ENCODE data around the gene MED13L.
A peak's percentile ranks its signal among the peaks of the same experiment; 100 is the strongest.
"Not testable (repeated sequence)": the region's sequence is repeated elsewhere in the genome, so short reads cannot be mapped to it uniquely, and the experiment has no call there.

MED13L gene

DNA sequence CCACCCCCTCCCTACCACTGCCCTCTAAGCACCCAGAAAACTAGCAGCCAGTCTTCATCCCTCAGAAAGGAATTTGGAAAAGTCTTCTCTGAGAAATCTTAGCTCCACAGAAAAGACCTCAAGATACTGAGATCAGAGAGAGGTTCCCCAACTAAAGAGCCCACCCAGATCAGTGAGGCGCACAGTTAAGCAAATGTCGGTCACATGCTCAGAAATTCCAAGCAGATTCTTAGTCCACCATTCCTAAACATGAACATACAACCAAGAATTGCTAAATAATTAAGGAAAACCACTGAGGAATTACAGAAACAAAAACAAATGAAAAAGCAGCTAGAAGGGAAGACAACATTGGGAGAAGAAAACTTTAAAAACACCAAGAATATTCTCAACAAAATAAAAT, 32.3 kb downstream of the MED13L start:
- no peak for DNase-seq

DNA sequence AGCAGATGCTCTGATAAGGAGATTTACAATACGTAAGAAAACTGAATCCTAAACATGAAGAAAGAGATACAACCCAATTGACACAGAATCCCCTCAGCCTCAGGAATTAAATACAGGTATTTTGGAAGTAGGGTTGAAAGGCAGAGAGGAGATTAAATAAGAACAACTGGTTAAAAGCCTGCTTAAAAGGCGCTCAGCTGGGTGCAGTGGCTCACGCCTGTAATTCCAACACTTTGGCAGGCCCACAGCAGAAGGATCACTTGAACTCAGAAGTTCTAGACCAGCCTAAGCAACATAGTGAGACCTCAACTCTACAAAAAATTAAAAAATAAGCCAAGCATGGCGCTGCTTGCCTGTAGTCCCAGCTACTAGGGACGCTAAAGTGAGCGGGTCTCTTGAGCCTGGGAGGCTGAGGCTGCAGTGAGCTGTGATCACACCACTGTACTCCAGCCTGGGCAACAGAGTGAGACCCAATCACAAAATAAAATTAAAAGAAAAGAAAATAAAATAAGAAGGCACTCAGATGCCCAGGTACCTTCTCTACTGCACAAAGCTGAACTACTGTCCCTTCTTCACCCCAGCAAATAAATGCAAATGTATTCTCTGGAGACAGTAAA, 32.9 kb downstream of the MED13L start:
- no peak for DNase-seq

DNA sequence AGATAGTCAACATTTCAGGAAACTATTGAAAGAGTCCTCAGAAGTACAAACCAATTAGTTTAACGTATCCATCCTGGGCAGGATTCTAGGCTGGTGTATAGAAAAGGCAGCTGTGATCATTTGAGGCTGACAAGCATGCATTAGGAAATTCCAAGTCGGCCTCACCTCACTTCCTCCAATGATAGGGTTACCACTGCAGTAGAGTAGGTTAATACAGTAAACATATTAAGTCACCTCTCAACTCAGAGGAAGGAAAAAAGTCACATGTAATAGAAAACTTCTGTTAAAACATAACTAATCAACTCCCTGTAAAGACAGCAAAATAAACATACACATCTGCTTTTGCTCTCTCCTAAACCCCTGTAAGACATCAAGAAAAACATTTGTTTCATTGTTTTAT, 33.5 kb downstream of the MED13L start:
- DNase-seq = peak; percentile 30

DNA sequence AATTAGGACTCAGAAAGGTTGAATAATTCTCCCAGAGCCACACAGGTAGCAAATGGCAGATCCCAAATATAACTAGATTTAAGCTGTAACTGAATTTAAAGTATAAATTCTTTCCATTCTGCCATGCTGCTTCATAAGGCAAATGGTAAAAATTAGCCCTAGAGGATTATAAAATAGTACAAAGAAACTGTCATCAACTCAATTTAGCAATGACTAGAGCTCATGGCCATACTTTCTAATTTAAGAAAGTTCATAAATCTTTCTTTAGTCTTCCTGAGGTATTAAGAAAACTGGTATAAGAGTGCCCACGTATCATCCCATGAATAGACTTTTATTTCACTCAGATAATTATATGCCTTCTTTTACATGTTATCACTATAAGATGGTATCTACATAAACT, 34.8 kb downstream of the MED13L start:
- DNase-seq = no peak

DNA sequence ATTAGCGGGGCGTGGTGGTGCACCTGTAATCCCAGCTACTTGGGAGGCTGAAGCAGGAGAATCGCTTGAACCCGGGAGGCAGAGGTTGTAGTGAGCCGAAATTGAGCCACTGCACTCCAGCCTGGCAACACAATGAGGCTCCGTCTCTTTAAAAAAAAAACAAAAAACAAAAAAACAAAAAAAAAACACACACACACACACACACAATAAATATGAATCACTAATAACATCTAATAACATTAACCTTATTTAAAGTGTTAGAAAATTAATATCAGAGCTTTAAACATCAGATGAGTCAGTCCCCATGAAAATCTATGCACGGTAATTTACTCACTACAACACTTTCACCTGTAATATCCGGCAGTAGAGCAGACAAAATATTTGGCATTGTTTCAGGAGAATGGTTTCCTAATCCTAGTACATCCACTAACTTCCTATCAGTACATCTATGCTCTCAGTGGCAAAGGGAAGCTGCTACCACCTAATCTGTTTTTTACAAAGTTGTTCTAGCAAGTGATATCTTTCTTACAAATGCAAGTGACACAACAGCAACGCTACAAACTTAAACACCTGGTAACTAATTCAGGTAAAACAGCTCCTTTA, 36.2 kb downstream of the MED13L start:
- peak; percentile 30 for DNase-seq

DNA sequence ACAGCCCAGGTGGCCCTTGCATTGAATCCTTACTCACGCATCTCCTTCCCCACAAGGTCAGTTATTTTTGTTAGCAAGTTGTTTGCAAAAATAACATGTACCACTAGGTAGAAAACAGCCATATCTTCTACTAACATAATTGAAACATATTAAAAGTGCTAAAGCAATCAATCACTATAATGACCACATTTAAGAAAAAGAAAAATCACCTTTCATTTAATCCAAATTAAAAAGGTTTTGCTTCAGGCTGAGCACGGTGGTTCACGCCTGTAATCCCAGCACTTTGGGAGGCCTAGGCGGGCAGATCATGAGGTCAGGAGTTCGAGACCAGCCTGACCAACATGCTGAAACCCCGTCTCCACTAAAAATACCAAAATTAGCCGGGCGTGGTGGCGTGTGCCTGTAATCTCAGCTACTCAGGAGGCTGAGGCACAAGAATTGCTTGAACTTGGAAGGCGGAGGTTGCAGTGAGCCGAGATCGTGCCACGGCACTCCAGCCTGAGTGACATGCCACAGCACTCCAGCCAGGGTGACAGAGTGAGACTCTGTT, 38.8 kb downstream of the MED13L start:
- not testable (repeated sequence) for DNase-seq

DNA sequence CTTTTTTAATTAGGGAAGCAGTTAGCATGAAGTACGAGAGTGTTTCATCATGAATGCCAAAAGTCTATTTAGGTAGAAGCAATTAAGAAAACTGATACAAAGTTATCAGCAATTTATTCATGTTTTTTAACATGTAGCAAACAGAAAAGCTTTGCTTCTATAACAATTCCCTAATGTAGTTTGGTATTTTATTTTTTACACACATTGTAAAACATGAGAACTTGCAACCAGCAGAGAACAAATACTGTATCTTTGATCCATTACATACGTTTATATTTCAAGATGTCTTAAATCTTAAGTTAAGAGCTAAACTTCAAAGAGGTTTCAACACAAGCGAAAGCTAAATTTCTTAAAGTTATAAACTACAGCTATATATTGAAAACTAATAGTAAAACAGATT, 39.3 kb downstream of the MED13L start:
- DNase-seq = no peak

DNA sequence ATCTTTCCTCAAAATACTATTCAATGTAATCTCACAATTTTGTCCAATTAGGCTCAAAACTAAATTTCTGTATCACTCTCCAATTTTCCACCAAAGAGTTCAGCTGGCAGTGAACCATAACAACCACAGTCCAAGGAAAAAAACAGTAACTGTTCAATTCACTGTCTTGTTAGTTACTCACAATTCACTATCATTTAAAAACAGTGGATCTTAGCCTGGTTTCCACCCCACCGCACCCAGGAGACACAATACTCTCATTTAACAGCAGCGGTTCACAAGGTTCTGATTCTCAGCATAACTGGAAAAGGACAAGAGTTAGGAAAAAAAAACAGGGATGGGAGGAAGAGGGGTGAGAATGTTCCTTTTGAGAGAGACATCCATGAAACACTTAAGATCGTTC, 40.5 kb downstream of the MED13L start:
- no peak for DNase-seq

DNA sequence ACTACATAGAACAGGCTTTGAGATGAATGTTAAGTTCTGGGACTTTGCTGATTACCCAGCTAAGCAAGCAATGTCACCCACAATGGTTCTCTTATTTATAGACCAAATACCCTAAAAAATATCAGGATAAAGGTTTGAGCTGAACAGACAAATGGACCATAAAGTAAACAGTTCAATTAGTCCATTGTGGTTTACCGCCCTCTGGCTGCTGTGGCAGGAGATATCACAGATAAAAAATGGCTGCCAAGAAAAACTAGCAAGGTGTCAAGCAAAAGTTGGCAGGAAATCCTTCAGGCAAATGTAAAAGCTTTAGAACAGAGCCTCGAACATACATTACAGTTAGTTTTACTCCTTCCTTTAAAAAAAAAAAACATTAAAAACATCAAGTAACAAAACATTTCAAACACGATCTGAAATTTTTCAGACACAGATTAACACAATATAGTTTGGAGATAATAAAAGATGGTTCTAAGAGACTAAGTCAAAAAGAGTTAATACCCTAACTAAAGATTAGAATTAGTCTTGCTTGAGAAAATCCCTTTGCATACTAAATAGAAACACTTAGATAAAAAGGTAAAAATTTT, 41.3 kb downstream of the MED13L start:
- DNase-seq = peak; percentile 90

DNA sequence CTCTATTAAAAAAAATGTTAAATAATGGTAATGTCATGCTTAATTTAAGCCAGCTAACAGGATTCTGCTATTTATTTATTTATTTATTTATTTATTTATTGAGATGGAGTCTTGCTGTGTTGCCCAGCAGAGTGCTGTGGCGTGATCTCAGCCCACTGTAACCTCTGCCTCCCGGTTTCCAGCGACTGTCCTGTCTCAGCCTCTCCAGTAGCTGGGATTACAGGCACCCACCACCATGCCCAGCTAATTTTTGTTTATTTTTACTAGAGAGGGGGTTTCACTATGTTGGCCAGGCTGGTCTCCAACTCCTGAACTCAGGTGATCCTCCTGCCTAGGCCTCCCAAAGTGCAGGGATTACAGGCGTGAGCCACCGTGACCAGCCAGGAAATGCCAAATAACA, 43.3 kb downstream of the MED13L start:
- DNase-seq = not testable (repeated sequence)

DNA sequence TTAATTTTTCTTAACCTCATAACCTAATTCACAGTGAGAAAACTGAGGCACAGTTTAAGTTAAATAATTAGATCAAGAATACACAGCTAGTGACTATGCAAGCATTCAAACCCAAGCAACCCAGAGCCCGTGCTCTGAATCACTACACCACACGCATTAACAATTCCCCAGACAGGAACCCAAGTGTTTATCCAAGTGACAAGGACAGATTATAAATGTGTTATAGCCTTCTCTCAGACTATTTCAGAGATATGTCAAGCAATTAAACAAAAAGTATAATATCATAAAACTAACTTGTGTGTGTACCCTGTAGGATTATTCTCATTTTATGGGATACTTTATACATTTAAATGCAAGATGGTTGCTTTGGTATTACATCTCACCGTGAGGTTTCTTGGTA, 43.8 kb downstream of the MED13L start:
- no peak for DNase-seq

DNA sequence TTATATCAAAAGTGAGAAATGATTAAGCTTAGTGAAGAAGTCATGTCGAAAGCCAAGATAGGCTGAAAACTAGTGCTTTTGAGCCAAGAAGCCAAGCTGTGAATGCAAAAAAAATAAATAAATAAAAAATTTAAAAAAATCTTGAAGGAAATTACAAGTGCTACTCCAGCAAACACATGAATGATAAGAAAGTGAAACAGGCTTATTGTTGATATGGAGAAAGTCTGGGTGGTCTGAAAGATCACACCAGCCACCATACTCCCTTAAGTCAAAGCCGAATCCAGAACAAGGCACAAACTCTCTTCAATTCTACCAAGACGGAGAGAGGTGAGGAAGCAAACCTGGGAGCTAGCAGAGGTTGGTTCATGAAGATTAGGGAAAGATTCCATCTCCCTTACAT, 49.7 kb downstream of the MED13L start:
- no peak for DNase-seq

DNA sequence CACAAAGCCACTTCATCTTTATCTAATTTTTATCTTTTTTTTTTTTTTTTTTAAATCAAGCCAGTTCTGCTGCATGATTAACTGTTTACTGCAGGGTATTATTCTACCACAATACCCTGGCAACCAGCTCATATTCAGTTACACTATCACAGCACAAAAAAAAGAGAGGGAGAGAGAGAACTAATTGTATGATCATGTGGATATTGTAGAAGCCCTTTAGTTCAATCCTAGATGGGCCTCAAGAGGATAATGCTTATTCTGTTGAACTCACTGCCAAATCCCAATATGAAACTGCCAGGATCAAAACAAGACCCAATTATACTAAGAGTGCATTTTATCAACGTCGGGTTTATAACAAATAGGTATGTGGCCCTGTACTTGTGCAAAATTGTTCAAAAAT, 51.5 kb downstream of the MED13L start:
- DNase-seq = no peak

DNA sequence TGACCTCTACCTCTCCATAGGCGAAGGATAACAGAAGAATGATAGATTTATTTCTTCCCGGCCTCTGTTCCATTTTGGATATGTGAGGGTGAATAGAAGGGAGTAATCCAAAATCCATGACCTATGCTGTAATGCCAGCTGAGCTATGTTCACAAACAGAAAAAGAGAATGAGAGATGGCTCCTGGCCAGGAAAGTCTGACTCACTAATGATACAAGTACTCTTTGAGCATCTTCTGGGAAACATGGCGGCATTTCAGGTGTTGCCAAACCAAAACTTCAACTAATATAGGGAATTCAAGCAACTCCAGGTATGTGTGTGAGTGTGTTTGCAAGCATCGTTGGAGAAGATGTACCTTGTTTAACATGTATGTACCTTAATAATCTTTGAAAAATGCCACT, 55.1 kb downstream of the MED13L start:
- peak; percentile 58 for DNase-seq

DNA sequence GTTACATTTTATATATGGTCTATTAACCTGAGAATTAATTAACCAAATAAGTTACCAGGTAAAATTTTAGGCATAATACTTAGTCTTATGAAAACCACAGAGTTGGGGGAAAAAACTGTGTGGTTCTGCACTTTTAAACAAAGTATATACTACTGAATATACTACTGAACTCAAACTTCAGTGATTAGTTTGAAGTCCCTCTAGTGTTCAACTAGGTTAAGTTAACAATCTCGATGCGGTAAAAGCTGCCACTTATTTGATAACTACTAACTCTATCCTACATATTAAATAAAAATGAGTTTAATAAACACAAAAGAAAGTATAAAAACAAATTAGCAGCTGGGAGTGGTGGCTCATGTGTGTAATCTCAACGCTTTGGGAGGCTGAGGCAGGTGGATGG, 56.7 kb downstream of the MED13L start:
- DNase-seq = no peak

DNA sequence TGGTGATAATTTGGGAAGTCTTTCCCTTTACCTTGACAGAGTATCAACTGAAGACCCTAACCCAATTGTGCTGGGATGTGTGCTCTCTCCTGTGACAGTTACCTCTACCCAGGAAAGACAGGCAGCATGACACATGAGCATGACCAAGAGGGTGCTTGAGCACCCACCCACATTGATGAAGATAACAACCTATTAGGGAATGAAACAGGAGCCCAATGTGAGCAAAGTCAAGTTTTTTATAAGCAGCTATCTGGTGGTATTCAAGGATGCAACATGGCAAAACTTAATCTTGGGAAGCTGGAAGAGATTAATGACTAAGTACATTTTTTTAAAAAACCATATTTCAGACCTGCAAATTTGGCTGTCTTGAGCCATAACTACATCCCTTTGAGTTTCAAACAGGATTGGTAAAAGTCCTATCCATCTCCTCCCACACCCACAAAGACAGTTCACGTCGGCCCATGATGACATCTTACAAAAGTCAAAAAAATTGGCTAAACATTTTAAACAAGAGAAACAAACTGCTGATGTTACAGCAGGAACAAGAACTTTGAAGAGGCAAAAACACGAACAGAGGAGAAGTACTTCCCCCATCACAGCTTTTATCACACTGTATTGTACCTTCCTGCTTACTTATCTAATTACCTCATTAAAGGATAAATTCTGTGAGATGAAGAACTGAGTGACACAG, 60.3 kb downstream of the MED13L start:
- peak; percentile 36 for DNase-seq

DNA sequence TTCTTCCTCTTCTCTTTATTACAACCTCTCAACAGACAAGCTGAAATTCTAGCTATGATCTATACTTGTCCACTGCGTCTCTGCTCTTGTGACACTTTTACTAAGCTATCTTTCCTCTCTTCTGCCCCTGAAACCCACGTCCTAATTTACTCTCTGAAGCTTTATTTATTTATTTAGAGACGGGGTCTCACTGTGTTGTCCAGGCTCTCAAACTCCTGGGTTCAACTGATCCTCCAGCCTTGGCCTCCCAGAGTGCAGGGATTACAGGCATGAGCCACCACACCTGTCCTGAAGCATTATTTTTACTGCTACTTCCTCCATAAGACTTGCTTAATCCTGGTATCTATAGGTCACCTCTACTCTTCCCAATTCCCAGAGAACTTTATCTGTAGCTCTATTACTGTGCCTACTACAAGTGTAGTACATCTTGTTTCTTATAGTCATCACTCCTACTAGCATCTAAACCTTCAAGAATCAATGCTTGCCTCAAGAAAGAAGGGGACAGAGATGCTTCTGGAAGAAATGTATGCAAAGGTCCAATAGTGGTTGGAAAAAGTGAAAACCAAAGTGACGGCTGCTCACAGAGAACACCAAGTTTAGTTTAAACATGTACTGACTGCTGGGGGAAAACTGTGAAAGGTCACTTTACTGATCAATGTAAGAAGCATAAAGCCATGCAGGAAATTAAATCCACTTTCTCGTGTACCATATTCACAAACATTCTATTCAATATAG, 61.3 kb downstream of the MED13L start:
- no peak for DNase-seq

DNA sequence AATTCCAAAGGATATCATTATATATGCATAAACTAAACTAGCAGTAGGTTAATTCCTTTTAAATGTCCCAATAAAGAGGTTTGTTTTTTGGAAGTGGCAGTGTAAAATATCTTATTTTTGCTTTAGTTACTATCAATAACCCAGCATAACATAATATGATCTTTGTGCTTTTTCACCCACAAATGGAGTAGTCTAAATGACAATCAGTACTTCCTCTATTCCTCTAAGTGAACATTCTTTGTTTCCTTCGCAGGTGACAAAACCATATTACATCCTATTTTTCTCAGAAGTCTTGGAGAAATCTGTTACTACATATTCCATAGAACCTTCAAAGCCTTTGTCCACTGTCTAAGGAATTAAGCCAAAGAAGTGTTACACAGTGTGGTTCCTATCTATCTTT, 62.5 kb downstream of the MED13L start:
- DNase-seq = no peak

DNA sequence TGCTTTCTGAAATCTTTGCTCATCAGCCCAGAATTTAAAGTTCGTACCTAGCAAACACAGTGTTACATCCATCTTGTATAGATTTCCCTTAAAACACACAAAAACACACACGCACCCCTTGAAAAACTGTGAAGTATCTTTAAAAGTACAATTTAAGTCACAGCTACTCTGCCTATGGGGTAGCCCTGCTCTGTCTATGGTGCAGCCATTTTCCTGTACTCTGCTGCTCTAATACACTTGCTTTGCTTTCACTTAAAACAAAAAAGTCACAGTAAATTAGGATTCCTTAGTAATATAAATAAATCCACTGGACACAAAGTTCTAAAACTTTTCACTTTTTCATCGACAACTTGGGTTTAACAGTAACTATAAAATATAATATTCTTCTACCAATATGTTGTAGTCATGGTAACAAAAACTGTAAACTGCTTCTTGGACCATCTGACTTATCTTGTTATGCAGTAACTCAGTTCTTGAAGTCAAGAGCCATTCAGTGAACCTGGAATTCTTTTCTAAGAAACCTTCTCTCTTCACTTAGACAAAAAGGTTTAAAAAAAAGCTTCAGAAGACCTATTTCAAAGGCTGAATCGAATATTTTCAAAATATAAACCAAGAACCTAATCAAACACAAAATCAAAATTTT, 63.5 kb downstream of the MED13L start:
- DNase-seq = no peak

DNA sequence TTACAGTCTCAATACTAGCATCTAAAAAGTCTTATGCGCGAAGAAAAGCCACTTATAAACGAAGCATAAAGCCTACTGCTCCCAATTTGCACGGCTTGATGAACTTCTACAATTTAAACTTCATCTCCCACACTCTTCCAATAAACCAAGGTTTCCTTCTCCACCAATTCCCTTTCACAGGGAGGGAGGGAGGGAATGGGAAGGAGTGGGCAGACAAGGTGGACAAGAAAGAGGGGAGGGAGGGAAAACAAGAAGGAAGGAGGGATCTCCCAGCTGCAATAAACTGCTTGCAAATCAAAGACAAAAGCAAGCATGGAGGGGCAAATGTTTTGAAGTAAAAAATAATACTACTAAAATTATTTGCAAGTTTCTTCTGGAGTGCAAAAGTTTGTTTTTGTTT, 64.5 kb downstream of the MED13L start:
- DNase-seq = no peak

DNA sequence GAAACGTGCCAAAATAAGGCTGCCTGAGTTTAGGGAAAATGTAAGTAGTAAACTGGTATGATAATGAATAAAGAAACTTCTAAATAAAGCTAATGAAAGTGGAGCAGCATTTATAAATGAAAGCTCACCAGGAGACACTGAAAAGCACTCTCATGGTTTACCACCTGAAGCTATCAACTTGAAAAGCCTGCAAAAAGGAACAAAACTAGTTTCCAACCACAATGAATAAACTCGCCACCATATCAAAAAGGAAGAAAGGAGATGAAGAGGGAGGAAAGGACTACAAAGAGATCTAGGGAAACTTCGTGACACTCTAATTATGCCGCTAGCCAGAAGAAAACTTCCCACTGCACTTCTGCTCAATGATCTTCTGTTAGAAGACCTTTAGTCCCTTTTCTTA, 66.7 kb downstream of the MED13L start:
- no peak for DNase-seq

DNA sequence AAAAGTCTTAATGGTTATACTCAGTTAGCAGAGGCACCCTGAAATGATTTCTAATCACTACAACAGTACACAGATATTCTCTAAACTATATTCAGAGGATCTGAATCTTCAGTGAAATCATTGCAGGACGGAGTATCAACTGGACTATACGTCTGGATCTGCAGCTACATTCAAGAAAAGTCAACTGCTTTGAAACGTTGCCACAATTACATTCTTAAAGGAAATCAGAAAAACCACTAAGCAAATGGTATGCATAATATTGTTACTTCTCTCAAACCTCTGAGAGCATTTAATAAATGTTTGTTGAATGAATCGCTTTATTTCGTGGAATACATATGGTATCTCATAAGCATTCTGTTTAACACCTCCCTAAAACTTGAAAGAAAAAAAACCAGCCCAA, 67.4 kb downstream of the MED13L start:
- no peak for DNase-seq

DNA sequence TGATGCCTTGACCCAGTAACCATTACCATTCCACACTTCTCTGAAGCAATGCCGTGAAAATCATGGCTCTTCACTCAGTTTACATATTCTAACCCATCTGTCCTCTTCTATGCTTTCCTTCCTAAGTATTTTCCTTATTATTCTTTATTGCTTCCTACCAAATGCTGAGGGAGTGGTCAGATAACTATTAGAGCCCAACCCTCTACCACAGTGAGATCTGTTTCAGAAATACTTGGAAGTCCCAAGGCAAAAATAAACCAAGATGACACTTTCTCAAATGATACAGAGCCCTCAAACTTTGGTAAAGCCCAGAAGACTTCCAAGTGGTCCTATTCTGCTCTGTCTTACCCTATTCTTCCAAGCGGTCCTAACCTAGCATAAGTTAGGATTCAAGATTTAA, 68.0 kb downstream of the MED13L start:
- DNase-seq = no peak
